DND-41 (cell line): ENCODE data around the gene SAPCD2.

ENCODE experiments used
- ATAC-seq: fragments of 200-7000 bp; cut with Tn5 transposase; 3 replicates; pipeline ENCODE4 v1.9.1; 2021; ENCODE audit warnings: low read depth; ENCODE audit not compliant: insufficient read depth
- DNase-seq: peaks from one replicate; pipeline ENCODE4 v3.0.0-alpha.2; 2020
- H2AFZ ChIP-seq: 2 replicates; pipeline ENCODE4 v1.6.0; 2012; ENCODE audit warnings: low read depth, low read length
- H3K27ac ChIP-seq: 2 replicates; pipeline ENCODE4 v1.5.1; 2012; ENCODE audit warnings: low read length, inconsistent platforms
- H3K27me3 ChIP-seq: fragments of 200-600 bp; sonication (generic); 2 replicates; pipeline ENCODE4 v1.6.0; 2012; ENCODE audit warnings: low read length, mild to moderate bottlenecking, inconsistent platforms; ENCODE audit not compliant: insufficient read depth, poor library complexity
- H3K36me3 ChIP-seq: 2 replicates; pipeline ENCODE4 v1.5.1; 2012; ENCODE audit warnings: low read length, inconsistent platforms; ENCODE audit not compliant: insufficient read depth
- H3K4me1 ChIP-seq: 2 replicates; pipeline ENCODE4 v1.5.1; 2012; ENCODE audit warnings: mild to moderate bottlenecking, low read length; ENCODE audit not compliant: insufficient read depth
- H3K4me2 ChIP-seq: 2 replicates; pipeline ENCODE4 v1.6.0; 2012; ENCODE audit warnings: mild to moderate bottlenecking, moderate library complexity, low read length, inconsistent platforms; ENCODE audit not compliant: insufficient read depth
- H3K4me3 ChIP-seq, 2 experiments: fragments of 200-600 bp in 1 of 2; shearing (Covaris generic) in 1 of 2; 2 replicates each; pipeline ENCODE4 v1.5.1; 2012 to 2016; ENCODE audit warnings: inconsistent platforms in 2 of 2, low read length in 2 of 2, mild to moderate bottlenecking in 2 of 2, low read depth in 1 of 2, moderate library complexity in 1 of 2
- H3K79me2 ChIP-seq: 2 replicates; pipeline ENCODE4 v1.6.0; 2012; ENCODE audit warnings: low read length, inconsistent platforms; ENCODE audit not compliant: insufficient read depth
- H3K9ac ChIP-seq: 2 replicates; pipeline ENCODE4 v1.6.0; 2012; ENCODE audit warnings: low read depth, mild to moderate bottlenecking, inconsistent platforms, low read length, moderate library complexity
- H3K9me3 ChIP-seq: 2 replicates; pipeline ENCODE4 v1.5.1; 2012; ENCODE audit warnings: low read length, moderate library complexity, mild to moderate bottlenecking, inconsistent platforms; ENCODE audit not compliant: insufficient read depth, severe bottlenecking
- H4K20me1 ChIP-seq: 2 replicates; pipeline ENCODE4 v1.6.0; 2012; ENCODE audit warnings: low read length; ENCODE audit not compliant: insufficient read depth
- CTCF ChIP-seq: IDR thresholded peaks from 2 replicates; pipeline ENCODE4 v1.5.1; 2012; ENCODE audit warnings: borderline replicate concordance, low read length, moderate library complexity, mild to moderate bottlenecking; ENCODE audit not compliant: poor library complexity, severe bottlenecking; ENCODE audit errors: extremely low read depth
- EZH2 ChIP-seq: IDR thresholded peaks from 3 replicates; pipeline ENCODE4 v1.6.1; 2012; ENCODE audit warnings: borderline replicate concordance, low read depth, mild to moderate bottlenecking, moderate library complexity, low read length, inconsistent platforms; ENCODE audit not compliant: severe bottlenecking

SAPCD2 gene

GRCh38 chr9:137030006-137030405 is 40.4 kb downstream of the SAPCD2 start:
- TF ChIP-seq CTCF, result no peak
- no peak for TF ChIP-seq EZH2
- Histone ChIP-seq H3K36me3 (no peaks in the 10 kb centered on the region), H3K4me1 (peaks cover 35% of the 10 kb centered on the region), H3K27ac (no peak overlapping the region), H3K9me3 (no peaks in the 10 kb centered on the region), H2AFZ (no peak overlapping the region), H3K4me2 (no peak overlapping the region), H3K79me2 (no peaks in the 10 kb centered on the region), H3K9ac (no peak overlapping the region), H4K20me1 (peaks cover 13% of the 10 kb centered on the region), H3K27me3 (peaks cover 7% of the 10 kb centered on the region), H3K4me3 (no peak overlapping the region)
- no peak for DNase-seq
- ATAC-seq, result no peak

DNA sequence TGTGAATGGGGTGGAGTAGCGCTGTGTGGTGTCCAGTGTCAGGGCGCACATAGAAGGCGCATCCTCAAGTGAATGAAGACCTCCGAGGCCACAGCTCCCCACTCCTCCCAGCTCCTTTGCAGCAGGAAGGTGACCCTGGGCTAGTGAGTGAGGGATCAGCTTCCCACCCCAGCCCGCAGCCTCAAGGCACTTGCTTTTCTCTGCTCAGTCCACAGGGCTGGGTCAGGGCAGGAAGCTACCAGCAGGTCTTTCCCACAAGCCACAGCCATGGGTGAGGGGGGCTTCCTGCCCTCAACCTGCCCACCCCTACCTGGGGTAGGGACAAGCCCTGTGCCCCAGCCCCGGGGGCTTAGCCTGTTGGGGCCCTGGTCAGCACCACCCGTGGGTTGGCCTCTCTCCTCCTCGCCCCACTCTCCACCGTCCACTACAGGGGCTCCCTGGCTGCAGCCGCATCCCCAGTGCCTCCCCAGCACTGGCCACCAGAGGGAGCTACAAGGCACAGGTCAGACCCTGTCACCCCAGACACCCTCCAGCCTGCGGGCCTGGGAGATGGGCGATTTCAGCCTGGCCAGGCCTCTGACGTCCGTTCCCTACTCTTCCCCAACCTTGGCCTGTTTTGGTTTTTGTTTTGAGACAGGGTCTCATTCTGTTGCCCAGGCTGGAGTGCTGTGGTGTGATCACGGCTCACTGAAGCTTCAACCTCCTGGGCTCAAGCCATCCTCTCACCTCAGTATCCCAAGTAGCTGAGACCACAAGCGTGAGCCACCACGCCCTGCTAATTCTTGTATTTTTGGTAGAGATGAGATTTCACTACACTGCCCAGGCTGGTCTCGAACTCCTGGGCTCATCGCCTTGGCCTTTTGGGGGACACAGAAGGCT is 41.1 kb downstream of the SAPCD2 start:
- H3K4me1 ChIP-seq, result peaks cover 28% of the 10 kb centered on the region
- H3K9ac ChIP-seq, result peak overlapping the region; percentile 78; the same call in 1 of the 2 replicates
- H3K9me3 ChIP-seq, result no peaks in the 10 kb centered on the region
- no peak overlapping the region for H2AFZ ChIP-seq
- H3K79me2 ChIP-seq, result no peaks in the 10 kb centered on the region
- peak overlapping the region; percentile 100 for H3K4me2 ChIP-seq
- TF ChIP-seq EZH2, result no peak
- peak; percentile 82 for TF ChIP-seq CTCF
- peaks cover 8% of the 10 kb centered on the region for H4K20me1 ChIP-seq
- H3K27ac ChIP-seq, result no peak overlapping the region; the same call in 1 of the 2 replicates
- ATAC-seq, result peak; percentile 29; the same call in 2 of the 3 replicates
- peak; percentile 47 for DNase-seq
- peaks cover under 1% of the 10 kb centered on the region for H3K27me3 ChIP-seq
- H3K4me3 ChIP-seq, result peak overlapping the region in 1 of 2 experiments; percentile 76; a peak in 2 of 4 replicates
- no peaks in the 10 kb centered on the region for H3K36me3 ChIP-seq

- peak overlapping the region; percentile 98 for H2AFZ ChIP-seq
- TF ChIP-seq EZH2, result no peak
- TF ChIP-seq CTCF, result peak; percentile 61
- H3K27ac ChIP-seq, result peak overlapping the region; percentile 56
Measured at GRCh38 chr9:137028263-137029057, 41.9 kb downstream of the SAPCD2 start.

More at GRCh38 chr9:137028263-137029057, 41.9 kb downstream of the SAPCD2 start:
- Histone ChIP-seq H3K27me3 (no peaks in the 10 kb centered on the region), H3K79me2 (no peaks in the 10 kb centered on the region), H3K4me3 (peak overlapping the region; percentile 54 to 76), H3K9me3 (no peaks in the 10 kb centered on the region), H3K36me3 (no peaks in the 10 kb centered on the region), H4K20me1 (peaks cover 8% of the 10 kb centered on the region), H3K4me1 (peaks cover 28% of the 10 kb centered on the region), H3K4me2 (peak overlapping the region; percentile 100), H3K9ac (peak overlapping the region; percentile 78)
- ATAC-seq, result peak; percentile 73
- peak; percentile 66 for DNase-seq
